Amniotic epithelial cell (primary cell): Measurements from ENCODE around the gene ADAT3.
A peak's percentile ranks its signal among the peaks of the same experiment; 100 is the strongest.
"Not testable (repeated sequence)": the region's sequence is repeated elsewhere in the genome, so short reads cannot be mapped to it uniquely, and the experiment has no call there.

Experiments used
- DNase-seq: peaks from one replicate; pipeline ENCODE4 v3.0.0-alpha.2; 2010; ENCODE audit warnings: low read depth

ADAT3 gene

GRCh38 chr19:1866693-1867348, 38.4 kb upstream of the ADAT3 start:
- no peak for DNase-seq

GRCh38 chr19:1867349-1867724, 37.9 kb upstream of the ADAT3 start:
- DNase-seq = no peak

- DNase-seq = no peak
Measured at GRCh38 chr19:1868971-1869370, 36.2 kb upstream of the ADAT3 start.

- DNase-seq = no peak
Measured at GRCh38 chr19:1871140-1871597, 34.0 kb upstream of the ADAT3 start.

GRCh38 chr19:1871630-1872029, 33.6 kb upstream of the ADAT3 start:
- DNase-seq = no peak

GRCh38 chr19:1872807-1873523, 32.2 kb upstream of the ADAT3 start:
- DNase-seq = no peak

- DNase-seq = no peak
Measured at GRCh38 chr19:1873524-1874473, 31.4 kb upstream of the ADAT3 start.

GRCh38 chr19:1874554-1875185, 30.5 kb upstream of the ADAT3 start:
- DNase-seq = no peak

GRCh38 chr19:1875265-1875645, 29.9 kb upstream of the ADAT3 start:
- not testable (repeated sequence) for DNase-seq

- DNase-seq = peak; percentile 76
Measured at GRCh38 chr19:1875646-1876495, 29.3 kb upstream of the ADAT3 start.

- DNase-seq = not testable (repeated sequence)
Measured at GRCh38 chr19:1876496-1877279, 28.5 kb upstream of the ADAT3 start.

- not testable (repeated sequence) for DNase-seq
Measured at GRCh38 chr19:1877280-1877660, 27.9 kb upstream of the ADAT3 start.

GRCh38 chr19:1878583-1878982, 26.6 kb upstream of the ADAT3 start:
- DNase-seq = not testable (repeated sequence)

- DNase-seq = not testable (repeated sequence)
Measured at GRCh38 chr19:1879982-1880381, 25.2 kb upstream of the ADAT3 start.

- no peak for DNase-seq
Measured at GRCh38 chr19:1880611-1881392, 24.4 kb upstream of the ADAT3 start.

GRCh38 chr19:1881393-1882088, 23.7 kb upstream of the ADAT3 start:
- not testable (repeated sequence) for DNase-seq

- DNase-seq = no peak
Measured at GRCh38 chr19:1882089-1882785, 23.0 kb upstream of the ADAT3 start.
